ENCODE data around the gene AAMP.

GRCh38 chr2:218290316-218291261 is 20.7 kb upstream of the AAMP start:
- TF ChIP-seq POLR2A (IDR thresholded peaks at IDR 0.05): no peak
- no peak for TF ChIP-seq CTCF (IDR thresholded peaks at IDR 0.05 in 4 of 5, conservative IDR thresholded peaks at IDR 0.05 in 1 of 5)

Data from gastrocnemius medialis (tissue), 4 donors.